Left lung (tissue), 10 donors: Measurements from ENCODE around the gene GPR87. TPM values are rescaled to one million over a fixed set of nuclear protein-coding genes. Genes with fewer than 3 reads are reported as not detected.
A peak's percentile ranks its signal among the peaks of the same experiment; 100 is the strongest.

Source experiments
- ATAC-seq: fragments of 200-7000 bp; cut with Tn5 transposase; one replicate; pipeline ENCODE4 v1.9.1; 2020; ENCODE audit warnings: moderate library complexity
- DNase-seq, 4 donors: peaks; one replicate each; pipeline ENCODE4 v3.0.0-alpha.2; 2013 to 2020
- H3K27ac ChIP-seq, 2 donors: fragments of 200-600 bp; sonication (generic) in 1 of 2; one replicate each; pipeline versions ENCODE4 v1.5.0 to v1.8.0; 2020 to 2021
- H3K27me3 ChIP-seq, 2 donors: fragments of 200-600 bp; sonication (generic) in 1 of 2; one replicate each; pipeline versions ENCODE4 v1.5.0 to v1.8.0; 2020 to 2021
- H3K36me3 ChIP-seq, 2 donors: fragments of 200-600 bp; sonication (generic) in 1 of 2; one replicate each; pipeline versions ENCODE4 v1.5.0 to v1.8.0; 2020 to 2021
- H3K4me1 ChIP-seq, 2 donors: fragments of 200-600 bp; one replicate each; pipeline ENCODE4 v1.8.0; 2021
- H3K4me3 ChIP-seq, 2 donors: fragments of 200-600 bp; sonication (generic) in 1 of 2; one replicate each; pipeline versions ENCODE4 v1.5.0 to v1.8.0; 2020 to 2021; ENCODE audit warnings: mild to moderate bottlenecking in 1 of 2
- H3K9me3 ChIP-seq, 2 donors: fragments of 200-600 bp; sonication (generic) in 1 of 2; one replicate each; pipeline versions ENCODE4 v1.5.0 to v1.8.0; 2020 to 2021
- intact Hi-C, 2 donors: fragments of 100-400 bp; cut with DNase I; formaldehyde crosslinking; loops; one replicate each; pipeline versions ENCODE4 v1.11.2 to v1.14.2; 2022
- polyA plus RNA-seq, 6 donors: library from polyadenylated mRNA; unstranded; fragments of 120-200 nt; gene quantifications; one replicate each; pipeline ENCODE4 v1.2.1, GENCODE V29; 2013; ENCODE audit not compliant: insufficient read length in 6 of 6
- total RNA-seq, 2 donors: library from RNA; stranded (reverse); fragmentation: NEBNext Ultra II Directional; extraction: Animal tissue kit (Norgen Biotek cat#: 25700); gene quantifications; one replicate each; pipeline ENCODE4 v1.2.1, GENCODE V29; 2021
- TF ChIP-seq, protein P1 (sequence below), 2 donors: fragments of 200-600 bp; sonication (generic) in 1 of 2; IDR thresholded peaks; one replicate each; pipeline versions ENCODE4 v1.5.0 to v1.8.0; 2021; ENCODE audit warnings: antibody characterized with exemption in 2 of 2
- donor health status: DM: no; HTN: yes; CAD: no.
- donor health status: DM: no; HTN: no; CAD: no.

The GPR87 gene
- total and polyA plus RNA-seq, 8 donors = 0.52 to 0.85 TPM; not detected in 6

- H3K4me3 ChIP-seq = no peak overlapping the region
- no peak for ATAC-seq
- peaks cover 0 to 14% of the 10 kb centered on the region in 2 donors for H3K4me1 ChIP-seq
- TF ChIP-seq, protein P1, sequence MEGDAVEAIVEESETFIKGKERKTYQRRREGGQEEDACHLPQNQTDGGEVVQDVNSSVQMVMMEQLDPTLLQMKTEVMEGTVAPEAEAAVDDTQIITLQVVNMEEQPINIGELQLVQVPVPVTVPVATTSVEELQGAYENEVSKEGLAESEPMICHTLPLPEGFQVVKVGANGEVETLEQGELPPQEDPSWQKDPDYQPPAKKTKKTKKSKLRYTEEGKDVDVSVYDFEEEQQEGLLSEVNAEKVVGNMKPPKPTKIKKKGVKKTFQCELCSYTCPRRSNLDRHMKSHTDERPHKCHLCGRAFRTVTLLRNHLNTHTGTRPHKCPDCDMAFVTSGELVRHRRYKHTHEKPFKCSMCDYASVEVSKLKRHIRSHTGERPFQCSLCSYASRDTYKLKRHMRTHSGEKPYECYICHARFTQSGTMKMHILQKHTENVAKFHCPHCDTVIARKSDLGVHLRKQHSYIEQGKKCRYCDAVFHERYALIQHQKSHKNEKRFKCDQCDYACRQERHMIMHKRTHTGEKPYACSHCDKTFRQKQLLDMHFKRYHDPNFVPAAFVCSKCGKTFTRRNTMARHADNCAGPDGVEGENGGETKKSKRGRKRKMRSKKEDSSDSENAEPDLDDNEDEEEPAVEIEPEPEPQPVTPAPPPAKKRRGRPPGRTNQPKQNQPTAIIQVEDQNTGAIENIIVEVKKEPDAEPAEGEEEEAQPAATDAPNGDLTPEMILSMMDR (IDR thresholded peaks at IDR 0.05) = no peak
- no peaks in the 10 kb centered on the region for H3K36me3 ChIP-seq
- no peaks in the 10 kb centered on the region for H3K9me3 ChIP-seq
- no peak for DNase-seq
- H3K27me3 ChIP-seq = no peaks in the 10 kb centered on the region
- no peak overlapping the region for H3K27ac ChIP-seq
- intact Hi-C loops = no loop called here
Measured at GRCh38 chr3:151314593-151314992, 2.0 kb downstream of the GPR87 start.

- no peak overlapping the region for H3K4me3 ChIP-seq
- TF ChIP-seq, protein P1 (IDR thresholded peaks at IDR 0.05) = no peak
- peaks cover 0 to 12% of the 10 kb centered on the region in 2 donors for H3K4me1 ChIP-seq
- intact Hi-C loops = no loop called here
- H3K9me3 ChIP-seq = no peaks in the 10 kb centered on the region
- H3K36me3 ChIP-seq = no peaks in the 10 kb centered on the region
- DNase-seq = no peak
- ATAC-seq = no peak
- no peak overlapping the region for H3K27ac ChIP-seq
- H3K27me3 ChIP-seq = no peaks in the 10 kb centered on the region
Measured at GRCh38 chr3:151314137-151314536, 2.5 kb downstream of the GPR87 start.

DNA sequence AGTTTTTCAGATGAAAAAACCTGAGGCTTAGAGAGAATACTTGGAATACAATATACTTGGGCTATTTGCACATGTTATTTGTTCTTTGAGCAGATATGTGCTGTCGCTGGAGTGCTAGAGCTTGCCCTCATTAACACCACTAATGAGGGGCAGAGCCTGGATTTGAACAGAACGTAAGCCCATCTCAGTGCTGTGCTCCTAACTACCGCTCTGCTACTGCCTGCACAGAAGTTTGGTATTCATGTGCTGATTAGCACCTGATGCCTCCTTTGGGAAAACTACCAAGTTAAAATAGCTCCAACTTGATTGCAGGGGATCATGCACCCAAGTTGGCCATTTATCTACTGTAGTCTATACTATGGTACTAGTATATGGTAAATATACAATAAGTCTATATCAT is 3.6 kb downstream of the GPR87 start:
- ATAC-seq (peak; percentile 20), DNase-seq (no peak)
- intact Hi-C loops = no loop called here
- no peak overlapping the region for H3K4me3 ChIP-seq
- H3K4me1 ChIP-seq = no peaks in the 10 kb centered on the region
- H3K36me3 ChIP-seq = no peaks in the 10 kb centered on the region
- no peak overlapping the region for H3K27ac ChIP-seq
- no peaks in the 10 kb centered on the region for H3K27me3 ChIP-seq
- TF ChIP-seq, protein P1 (IDR thresholded peaks at IDR 0.05) = no peak
- H3K9me3 ChIP-seq = no peaks in the 10 kb centered on the region

GRCh38 chr3:151309566-151309965 is 7.1 kb downstream of the GPR87 start:
- intact Hi-C loops = no loop called here
- Histone ChIP-seq H3K4me1 (peaks cover 0 to 2% of the 10 kb centered on the region in 2 donors), H3K27ac (no peak overlapping the region), H3K27me3 (no peaks in the 10 kb centered on the region), H3K4me3 (no peak overlapping the region), H3K36me3 (no peaks in the 10 kb centered on the region), H3K9me3 (no peaks in the 10 kb centered on the region)
- ATAC-seq (no peak), DNase-seq (no peak)
- TF ChIP-seq, protein P1 (IDR thresholded peaks at IDR 0.05) = no peak

GRCh38 chr3:151307583-151308488 is 8.8 kb downstream of the GPR87 start:
- H3K36me3 ChIP-seq = no peaks in the 10 kb centered on the region
- DNase-seq (no peak), ATAC-seq (no peak)
- TF ChIP-seq, protein P1 (IDR thresholded peaks at IDR 0.05) = no peak
- H3K27me3 ChIP-seq = no peaks in the 10 kb centered on the region
- no peaks in the 10 kb centered on the region for H3K9me3 ChIP-seq
- H3K4me1 ChIP-seq = peaks cover 0 to 2% of the 10 kb centered on the region in 2 donors
- H3K4me3 ChIP-seq = no peak overlapping the region
- intact Hi-C loops = no loop called here
- no peak overlapping the region for H3K27ac ChIP-seq
